B cell (primary cell): ENCODE results near the gene FBN1. TPM values are rescaled to one million over a fixed set of nuclear protein-coding genes. Genes with fewer than 3 reads are reported as not detected.

Experiments
- ATAC-seq: fragments of 200-7000 bp; cut with Tn5 transposase; one replicate; pipeline ENCODE4 v1.10.0; 2021; ENCODE audit warnings: low read depth, mild to moderate bottlenecking, moderate number of reproducible peaks, moderate library complexity
- CTCF ChIA-PET: fragments of 350-600 bp; sonication (Branson Sonifier 250); formaldehyde crosslinking; loops from one replicate; lab custom pipeline; 2021; ENCODE audit warnings: antibody characterized with exemption, inconsistent platforms; lab: Charles Lee
- POLR2A ChIA-PET: fragments of 350-600 bp; sonication (Branson Sonifier 250); formaldehyde crosslinking; loops from one replicate; lab custom pipeline; 2021; ENCODE audit warnings: antibody characterized with exemption; lab: Charles Lee
- DNase-seq: peaks from one replicate; pipeline ENCODE4 v3.0.0; 2013
- H2AFZ ChIP-seq: 2 replicates; pipeline ENCODE4 v1.6.1; 2012; ENCODE audit warnings: mild to moderate bottlenecking, low read depth, low read length; ENCODE audit not compliant: insufficient read depth, poor library complexity, severe bottlenecking
- H3K27ac ChIP-seq, 2 donors: 1 replicate in 1 of 2; 2 replicates in 1 of 2; pipeline ENCODE4 v1.5.1; 2012 to 2013; ENCODE audit warnings: low read length in 2 of 2, mild to moderate bottlenecking in 2 of 2, moderate library complexity in 1 of 2
- H3K27me3 ChIP-seq, 4 experiments: fragments of 200-600 bp in 1 of 4; sonication (generic) in 1 of 4; replicated peaks in 1 of 4; 1 replicate in 2 of 4; 2 replicates in 2 of 4; pipeline versions ENCODE4 v1.6.1 to v1.7.0; 2013 to 2016; ENCODE audit warnings: low read length in 3 of 4, mild to moderate bottlenecking in 2 of 4, mixed read lengths in 1 of 4, moderate library complexity in 1 of 4; ENCODE audit not compliant: insufficient read depth in 4 of 4, control insufficient read depth in 3 of 4; ENCODE audit errors: control extremely low read depth in 1 of 4
- H3K36me3 ChIP-seq, 2 experiments: replicated peaks in 1 of 2; 1 replicate in 1 of 2; 2 replicates in 1 of 2; pipeline versions ENCODE4 v1.6.1 to v1.7.1; 2013; ENCODE audit warnings: low read length in 1 of 2; ENCODE audit not compliant: insufficient read depth in 2 of 2, control insufficient read depth in 1 of 2; ENCODE audit errors: control extremely low read depth in 1 of 2, extremely low read depth in 1 of 2
- H3K4me1 ChIP-seq, 2 donors: fragments of 200-600 bp in 1 of 2; sonication (generic) in 1 of 2; 1 replicate in 1 of 2; 2 replicates in 1 of 2; pipeline versions ENCODE4 v1.5.1 to v1.6.1; 2013 to 2017; ENCODE audit warnings: low read length in 2 of 2; ENCODE audit not compliant: control insufficient read depth in 2 of 2, insufficient read depth in 2 of 2
- H3K4me2 ChIP-seq: replicated peaks from 2 replicates; pipeline ENCODE3; 2012; ENCODE audit warnings: mild to moderate bottlenecking, low read depth, low read length; ENCODE audit not compliant: poor library complexity, severe bottlenecking
- H3K4me3 ChIP-seq, 5 experiments: fragments of 200-600 bp in 1 of 5; sonication (generic) in 1 of 5; 1 replicate in 3 of 5; 2 replicates in 2 of 5; pipeline versions ENCODE4 v1.5.1 to v1.7.0; 2011 to 2016; ENCODE audit warnings: low read length in 4 of 5, mild to moderate bottlenecking in 4 of 5, low read depth in 2 of 5, control low read depth in 1 of 5, moderate library complexity in 1 of 5; ENCODE audit not compliant: insufficient read depth in 1 of 5; ENCODE audit errors: control extremely low read depth in 1 of 5, extremely low read depth in 1 of 5
- H3K79me2 ChIP-seq: fragments of 200-600 bp; sonication (generic); one replicate; pipeline ENCODE4 v1.6.0; 2016; ENCODE audit warnings: low read length; ENCODE audit not compliant: control insufficient read depth, insufficient read depth
- H3K9ac ChIP-seq: fragments of 200-600 bp; sonication (generic); 2 replicates; pipeline ENCODE4 v1.6.1; 2017; ENCODE audit warnings: mild to moderate bottlenecking, low read length, moderate library complexity
- H3K9me3 ChIP-seq, 3 donors: one replicate each; pipeline versions ENCODE4 v1.6.1 to v1.7.1; 2013; ENCODE audit warnings: low read length in 2 of 3; ENCODE audit not compliant: control insufficient read depth in 2 of 3, insufficient read depth in 1 of 3; ENCODE audit errors: control extremely low read depth in 1 of 3
- H4K20me1 ChIP-seq: 2 replicates; pipeline ENCODE4 v1.6.0; 2012; ENCODE audit warnings: mild to moderate bottlenecking, low read length; ENCODE audit not compliant: insufficient read depth, control insufficient read depth, poor library complexity, severe bottlenecking
- H3K27ac Mint-ChIP-seq: one replicate; pipeline ENCODE4 v1.8.0; 2021; ENCODE audit warnings: mixed read lengths
- H3K27me3 Mint-ChIP-seq: one replicate; pipeline ENCODE4 v1.8.0; 2021; ENCODE audit warnings: mixed read lengths
- H3K4me1 Mint-ChIP-seq: one replicate; pipeline ENCODE4 v1.8.0; 2021; ENCODE audit warnings: mixed read lengths
- H3K4me3 Mint-ChIP-seq: one replicate; pipeline ENCODE4 v1.8.0; 2021; ENCODE audit warnings: mixed read lengths
- H3K9me3 Mint-ChIP-seq: one replicate; pipeline ENCODE4 v1.8.0; 2022; ENCODE audit warnings: mixed read lengths; ENCODE audit not compliant: insufficient read depth
- CTCF ChIP-seq: fragments of 200-600 bp; IDR thresholded peaks from one replicate; pipeline ENCODE4 v1.8.0; 2022; ENCODE audit warnings: antibody characterized with exemption, mild to moderate bottlenecking
- EZH2 ChIP-seq: IDR thresholded peaks from 2 replicates; pipeline ENCODE4 v1.6.1; 2012; ENCODE audit warnings: borderline replicate concordance, low read depth, mild to moderate bottlenecking, moderate library complexity, low read length; ENCODE audit not compliant: insufficient read depth, poor library complexity, severe bottlenecking
- WGBS: methylation state at CpG from one replicate; pipeline ENCODE4 v1.1.5; 2013; ENCODE audit warnings: missing lambda C conversion rate; ENCODE audit not compliant: insufficient coverage; 5-methylcytosine and 5-hydroxymethylcytosine counted together
- intact Hi-C: fragments of 100-400 bp; cut with micrococcal nuclease; formaldehyde crosslinking; loops from one replicate; pipeline ENCODE4 v1.10.0; 2022
- polyA plus RNA-seq: library from polyadenylated mRNA; depleted of rRNA; stranded (reverse); fragments of >200 nt; gene quantifications from 2 replicates; pipeline ENCODE4 v1.2.3, GENCODE V29; 2012
- total RNA-seq, 2 donors: library from RNA; stranded (reverse); fragments of 120-200 nt in 1 of 2; gene quantifications; 1 replicate in 1 of 2; 2 replicates in 1 of 2; pipeline versions ENCODE4 v1.2.3 to v1.2.4, GENCODE V29; 2013 to 2022

FBN1 gene
- total and polyA plus RNA-seq, 2 donors (not counting 1 experiment from before 2014, with no cell fraction given), result 0.15 to 0.25 TPM

DNA sequence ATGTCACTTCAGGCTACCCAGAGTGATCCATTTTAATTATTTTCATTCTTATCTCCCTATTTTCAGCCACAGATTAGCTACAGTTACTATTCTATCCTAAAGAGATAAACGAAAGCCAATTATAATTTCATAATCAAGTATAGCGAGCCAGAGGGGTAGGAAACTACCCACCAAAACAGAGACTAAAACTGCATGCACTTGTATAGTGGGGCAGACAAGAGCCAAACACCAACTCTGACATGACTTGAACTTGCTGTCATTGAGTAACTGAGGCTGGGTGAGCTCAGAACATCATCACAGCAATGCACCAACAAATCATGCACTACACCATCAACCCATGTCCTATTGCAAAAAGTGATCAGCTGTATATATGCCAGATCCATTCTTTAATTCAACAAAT is 64.8 kb downstream of the FBN1 start:
- intact Hi-C loops, result no loop called here
- WGBS, result no CpG with 5 or more reads among the region's 2 CpGs
- Histone ChIP-seq H3K4me1 (no peaks in the 10 kb centered on the region), H3K27me3 (no peaks in the 10 kb centered on the region), H3K27ac (no peak overlapping the region), H3K4me3 (no peak overlapping the region), H4K20me1 (no peaks in the 10 kb centered on the region), H3K4me2 (no peak overlapping the region), H3K79me2 (no peaks in the 10 kb centered on the region), H3K9me3 (no peaks in the 10 kb centered on the region), H3K9ac (no peak overlapping the region), H2AFZ (no peak overlapping the region), H3K36me3 (no peaks in the 10 kb centered on the region)
- Mint-ChIP-seq H3K9me3 (no peaks in the 10 kb centered on the region), H3K4me1 (no peaks in the 10 kb centered on the region), H3K27ac (no peak overlapping the region), H3K4me3 (no peak overlapping the region), H3K27me3 (no peaks in the 10 kb centered on the region)
- ChIA-PET POLR2A (no interaction called here), CTCF (no interaction called here)
- ATAC-seq (no peak), DNase-seq (no peak)
- TF ChIP-seq CTCF (no peak), EZH2 (no peak)

DNA sequence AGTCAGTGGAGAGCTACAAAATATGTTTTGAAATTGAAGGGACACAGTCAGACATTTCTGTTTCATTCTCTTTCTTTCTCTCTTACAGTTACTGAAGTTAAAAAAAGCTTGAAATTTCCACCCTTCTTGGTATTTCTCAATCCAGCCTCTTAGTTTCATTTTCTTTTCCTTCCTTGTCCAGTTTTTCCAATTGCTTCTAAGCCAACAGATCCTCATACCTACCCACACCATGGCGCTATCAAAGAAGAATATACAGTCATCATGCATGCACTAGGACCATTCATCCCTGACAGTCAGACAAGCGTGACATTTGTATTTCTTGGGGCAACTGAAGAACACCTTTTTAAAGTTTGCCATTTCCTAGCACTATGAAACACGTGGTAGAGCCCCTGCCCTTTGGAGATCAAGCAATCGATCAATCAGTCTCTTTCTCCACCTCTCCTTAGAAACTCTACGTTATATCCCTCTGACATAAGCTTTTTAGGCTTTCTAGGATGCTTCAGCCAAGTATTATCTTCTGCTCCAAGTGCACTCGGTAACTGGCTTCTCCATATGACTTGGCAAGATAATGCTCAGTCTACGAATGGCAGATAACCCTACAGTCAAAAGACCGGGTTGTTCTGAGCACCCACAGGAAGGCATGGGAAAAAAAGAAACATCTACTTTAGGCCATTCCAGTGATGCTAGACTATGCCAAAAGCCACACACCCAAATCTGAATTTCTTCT is 65.4 kb downstream of the FBN1 start:
- Histone ChIP-seq H3K9me3 (no peaks in the 10 kb centered on the region), H3K4me2 (no peak overlapping the region), H3K27ac (no peak overlapping the region), H3K9ac (no peak overlapping the region), H3K36me3 (no peaks in the 10 kb centered on the region), H3K27me3 (no peaks in the 10 kb centered on the region), H3K4me1 (no peaks in the 10 kb centered on the region), H3K79me2 (no peaks in the 10 kb centered on the region), H4K20me1 (no peaks in the 10 kb centered on the region), H3K4me3 (no peak overlapping the region), H2AFZ (no peak overlapping the region)
- H3K4me3 Mint-ChIP-seq, result no peak overlapping the region
- H3K27ac Mint-ChIP-seq, result no peak overlapping the region
- H3K9me3 Mint-ChIP-seq, result no peaks in the 10 kb centered on the region
- TF ChIP-seq CTCF (no peak), EZH2 (no peak)
- ATAC-seq (no peak), DNase-seq (no peak)
- intact Hi-C loops, result no loop called here
- no peaks in the 10 kb centered on the region for H3K27me3 Mint-ChIP-seq
- H3K4me1 Mint-ChIP-seq, result no peaks in the 10 kb centered on the region
- CTCF ChIA-PET, result no interaction called here
- 86% methylated on average over 8 of the region's 8 CpGs for WGBS
- POLR2A ChIA-PET, result no interaction called here
